Measurements from ENCODE around the gene KCP. TPM values are rescaled to one million over a fixed set of nuclear protein-coding genes. Genes with fewer than 3 reads are reported as not detected.

The KCP gene
- total RNA-seq, 1 experiment from 2014 or later, result 9.9 TPM

- CTCF ChIA-PET, result no interaction called here
- Histone ChIP-seq H3K27me3 (ENCODE audit: insufficient read depth, low read depth) (peaks cover 19% of the 10 kb centered on the region), H3K4me2 (peak overlapping the region; percentile 42), H2AFZ (no peak overlapping the region), H4K20me1 (ENCODE audit: insufficient read depth) (no peaks in the 10 kb centered on the region), H3K36me3 (ENCODE audit: low read depth) (no peaks in the 10 kb centered on the region), H3K4me3 (no peak overlapping the region), H3K4me1 (replicated peaks; ENCODE audit: insufficient read depth) (peaks cover 5% of the 10 kb centered on the region), H3K9me2 (ENCODE audit: insufficient read depth) (no peaks in the 10 kb centered on the region), H3F3A (ENCODE audit: insufficient read depth, low read depth) (no peaks in the 10 kb centered on the region), H3K9me3 (ENCODE audit: insufficient read depth, low read depth) (no peaks in the 10 kb centered on the region), H3K79me2 (ENCODE audit: low read depth) (no peaks in the 10 kb centered on the region), H3K27ac (no peak overlapping the region)
- peak in 1 of 2 experiments; percentile 23 for DNase-seq
- BruUV-seq (replicated peaks), result no TSS peak
- POLR2A ChIA-PET (ENCODE audit: unreplicated experiment), result no interaction called here
- intact Hi-C loops (cut with micrococcal nuclease; ENCODE audit: unreplicated experiment), result no loop called here
- TF ChIP-seq EZH2 (IDR thresholded peaks at IDR 0.05; ENCODE audit: low read depth) (no peak), CTCF (conservative IDR thresholded peaks at IDR 0.05) (no peak)
Measured at GRCh38 chr7:128920913-128921582, 10.5 kb upstream of the KCP start.

- BruUV-seq (replicated peaks), result no TSS peak
- Histone ChIP-seq H3K4me1 (replicated peaks; ENCODE audit: insufficient read depth) (peaks cover 5% of the 10 kb centered on the region), H3K9me3 (ENCODE audit: insufficient read depth, low read depth) (no peaks in the 10 kb centered on the region), H3K4me2 (no peak overlapping the region), H3F3A (ENCODE audit: insufficient read depth, low read depth) (no peaks in the 10 kb centered on the region), H3K79me2 (ENCODE audit: low read depth) (no peaks in the 10 kb centered on the region), H3K27ac (no peak overlapping the region), H4K20me1 (ENCODE audit: insufficient read depth) (no peaks in the 10 kb centered on the region), H3K27me3 (ENCODE audit: insufficient read depth, low read depth) (peaks cover 19% of the 10 kb centered on the region), H3K4me3 (no peak overlapping the region), H3K36me3 (ENCODE audit: low read depth) (no peaks in the 10 kb centered on the region), H3K9me2 (ENCODE audit: insufficient read depth) (no peaks in the 10 kb centered on the region), H2AFZ (no peak overlapping the region)
- ChIA-PET CTCF (no interaction called here), POLR2A (ENCODE audit: unreplicated experiment) (interaction anchor here (0.6 kb wide), 1 partner anchor 49 kb away, joined by 4 read pairs; no protein-coding TSS in a partner anchor)
- intact Hi-C loops (cut with micrococcal nuclease; ENCODE audit: unreplicated experiment), result no loop called here
- no peak for TF ChIP-seq CTCF (conservative IDR thresholded peaks at IDR 0.05)
- no peak for TF ChIP-seq EZH2 (IDR thresholded peaks at IDR 0.05; ENCODE audit: low read depth)
- no peak for DNase-seq
Measured at GRCh38 chr7:128919881-128920799, 9.6 kb upstream of the KCP start.

GRCh38 chr7:128919241-128919640, 8.7 kb upstream of the KCP start:
- no peak for DNase-seq
- ChIA-PET POLR2A (ENCODE audit: unreplicated experiment) (interaction anchor here (0.6 kb wide), 2 partner anchors 50 to 1059 kb away, joined by 3 to 4 read pairs; no protein-coding TSS in a partner anchor), CTCF (no interaction called here)
- Histone ChIP-seq H3K9me3 (ENCODE audit: insufficient read depth, low read depth) (no peaks in the 10 kb centered on the region), H3F3A (ENCODE audit: insufficient read depth, low read depth) (no peaks in the 10 kb centered on the region), H3K27me3 (ENCODE audit: insufficient read depth, low read depth) (peaks cover 24% of the 10 kb centered on the region), H3K27ac (no peak overlapping the region), H4K20me1 (ENCODE audit: insufficient read depth) (no peaks in the 10 kb centered on the region), H3K9me2 (ENCODE audit: insufficient read depth) (no peaks in the 10 kb centered on the region), H3K36me3 (ENCODE audit: low read depth) (no peaks in the 10 kb centered on the region), H3K79me2 (ENCODE audit: low read depth) (no peaks in the 10 kb centered on the region), H3K4me3 (no peak overlapping the region), H2AFZ (no peak overlapping the region), H3K4me1 (replicated peaks; ENCODE audit: insufficient read depth) (peaks cover 5% of the 10 kb centered on the region), H3K4me2 (no peak overlapping the region)
- TF ChIP-seq EZH2 (IDR thresholded peaks at IDR 0.05; ENCODE audit: low read depth), result no peak
- no peak for TF ChIP-seq CTCF (conservative IDR thresholded peaks at IDR 0.05)
- BruUV-seq (replicated peaks), result no TSS peak
- intact Hi-C loops (cut with micrococcal nuclease; ENCODE audit: unreplicated experiment), result no loop called here

All from PC-9 (cell line).